IMR-90 (cell line): ENCODE measurements around the gene IL17D. TPM values are rescaled to one million over a fixed set of nuclear protein-coding genes. Genes with fewer than 3 reads are reported as not detected.

Source experiments
- ATAC-seq: fragments of 200-7000 bp; cut with Tn5 transposase; 2 replicates; pipeline ENCODE4 v1.9.1; 2020; ENCODE audit warnings: low read depth, mild to moderate bottlenecking, moderate library complexity
- BruUV-seq: library from RNA; stranded (reverse); fragments of 400-500 nt; replicated peaks from 2 replicates; lab custom pipeline; 2021; lab: Mats Ljungman, UMichigan
- CTCF ChIA-PET: fragments of 300-600 bp; formaldehyde crosslinking; extraction: SDS; loops from one replicate; lab custom pipeline; 2021; ENCODE audit warnings: antibody characterized with exemption; lab: Yijun Ruan, JAX
- POLR2A ChIA-PET: fragments of 300-600 bp; sonication (Branson Sonifier 250); formaldehyde crosslinking; loops from one replicate; lab custom pipeline; 2022; ENCODE audit warnings: antibody characterized with exemption; ENCODE audit not compliant: unreplicated experiment; lab: Charles Lee
- DNase-seq: peaks from one replicate; pipeline ENCODE4 v3.0.0; 2013
- H2AFZ ChIP-seq: replicated peaks from 2 replicates; pipeline ENCODE3; 2013; ENCODE audit warnings: low read length, mild to moderate bottlenecking; ENCODE audit not compliant: poor library complexity
- H2AK5ac ChIP-seq: 2 replicates; pipeline ENCODE4 v1.6.1; 2013; ENCODE audit warnings: low read depth, low read length, inconsistent platforms
- H2AK9ac ChIP-seq: replicated peaks from 2 replicates; pipeline ENCODE3; 2013; ENCODE audit warnings: mild to moderate bottlenecking, low read depth, low read length, moderate library complexity; ENCODE audit not compliant: poor library complexity
- H2BK120ac ChIP-seq: 2 replicates; pipeline ENCODE4 v1.6.1; 2013; ENCODE audit warnings: low read depth, low read length, inconsistent platforms
- H2BK15ac ChIP-seq: 3 replicates; pipeline ENCODE4 v1.6.1; 2013; ENCODE audit warnings: low read depth, low read length, inconsistent platforms
- H2BK20ac ChIP-seq: 2 replicates; pipeline ENCODE4 v1.6.1; 2013; ENCODE audit warnings: low read depth, mild to moderate bottlenecking, inconsistent platforms, low read length, moderate library complexity
- H2BK5ac ChIP-seq: 2 replicates; pipeline ENCODE4 v1.6.1; 2013; ENCODE audit warnings: mild to moderate bottlenecking, low read depth, low read length, inconsistent platforms; ENCODE audit not compliant: poor library complexity, severe bottlenecking
- H3K14ac ChIP-seq: replicated peaks from 2 replicates; pipeline ENCODE4 v1.6.1; 2013; ENCODE audit warnings: low read depth, low read length, inconsistent platforms
- H3K18ac ChIP-seq: 2 replicates; pipeline ENCODE4 v1.6.1; 2013; ENCODE audit warnings: low read depth, low read length, control low read depth
- H3K23ac ChIP-seq: 2 replicates; pipeline ENCODE4 v1.6.1; 2013; ENCODE audit warnings: low read depth, low read length, inconsistent platforms
- H3K27ac ChIP-seq: 2 replicates; pipeline ENCODE4 v1.5.1; 2013; ENCODE audit warnings: mild to moderate bottlenecking, control low read depth, low read length; ENCODE audit not compliant: insufficient read depth
- H3K27me3 ChIP-seq: 2 replicates; pipeline ENCODE4 v1.6.1; 2013; ENCODE audit warnings: low read length; ENCODE audit not compliant: control insufficient read depth, insufficient read depth
- H3K36me3 ChIP-seq: 2 replicates; pipeline ENCODE4 v1.6.1; 2013; ENCODE audit warnings: low read length, mixed read lengths; ENCODE audit not compliant: control insufficient read depth, insufficient read depth
- H3K4ac ChIP-seq: 2 replicates; pipeline ENCODE4 v1.6.1; 2013; ENCODE audit warnings: low read depth, low read length, inconsistent platforms
- H3K4me1 ChIP-seq: 2 replicates; pipeline ENCODE4 v1.6.1; 2013; ENCODE audit warnings: low read length, mixed read lengths; ENCODE audit not compliant: control insufficient read depth, insufficient read depth
- H3K4me2 ChIP-seq: 2 replicates; pipeline ENCODE4 v1.6.1; 2013; ENCODE audit warnings: low read depth, mild to moderate bottlenecking, control low read depth, low read length, moderate library complexity
- H3K4me3 ChIP-seq: 2 replicates; pipeline ENCODE4 v1.5.1; 2013; ENCODE audit warnings: low read depth, mild to moderate bottlenecking, control low read depth, low read length, moderate library complexity; ENCODE audit not compliant: insufficient read depth
- H3K56ac ChIP-seq: 2 replicates; pipeline ENCODE4 v1.6.1; 2013; ENCODE audit warnings: low read length, inconsistent platforms; ENCODE audit not compliant: insufficient read depth; ENCODE audit errors: extremely low read depth
- H3K79me1 ChIP-seq, 2 experiments: 2 replicates each; pipeline ENCODE4 v1.6.1; 2013; ENCODE audit warnings: low read length in 2 of 2, inconsistent platforms in 1 of 2, low read depth in 1 of 2
- H3K9ac ChIP-seq: 2 replicates; pipeline ENCODE4 v1.6.1; 2013; ENCODE audit warnings: low read depth, low read length, control low read depth
- H3K9me1 ChIP-seq: 2 replicates; pipeline ENCODE4 v1.6.1; 2013; ENCODE audit warnings: low read length, inconsistent platforms; ENCODE audit not compliant: insufficient read depth
- H3K9me3 ChIP-seq: 2 replicates; pipeline ENCODE4 v1.6.1; 2013; ENCODE audit warnings: low read length; ENCODE audit not compliant: control insufficient read depth, insufficient read depth
- H4K20me1 ChIP-seq: 2 replicates; pipeline ENCODE4 v1.6.1; 2013; ENCODE audit warnings: low read length, inconsistent platforms; ENCODE audit not compliant: insufficient read depth
- H4K5ac ChIP-seq: 2 replicates; pipeline ENCODE4 v1.6.1; 2013; ENCODE audit warnings: mild to moderate bottlenecking, low read depth, low read length, control low read depth
- H4K8ac ChIP-seq, 2 experiments: 2 replicates each; pipeline ENCODE4 v1.6.1; 2013; ENCODE audit warnings: low read depth in 2 of 2, low read length in 2 of 2, control low read depth in 1 of 2, inconsistent platforms in 1 of 2
- H4K91ac ChIP-seq: 2 replicates; pipeline ENCODE4 v1.6.1; 2013; ENCODE audit warnings: low read depth, low read length, inconsistent platforms; ENCODE audit not compliant: insufficient read depth
- CHD1 ChIP-seq: IDR thresholded peaks from 2 replicates; pipeline ENCODE4 v1.6.1; 2012; ENCODE audit warnings: low read depth, low read length, improper control_type of control experiment
- MAZ ChIP-seq: IDR thresholded peaks from 2 replicates; pipeline ENCODE4 v1.6.1; 2012; ENCODE audit warnings: low read depth, mild to moderate bottlenecking, low read length, improper control_type of control experiment, moderate library complexity, borderline replicate concordance
- MXI1 ChIP-seq: IDR thresholded peaks from 2 replicates; pipeline ENCODE4 v1.6.1; 2012; ENCODE audit warnings: low read depth, mild to moderate bottlenecking, low read length, moderate library complexity, borderline replicate concordance
- NFE2L2 ChIP-seq: fragments of 150-350 bp; IDR thresholded peaks from 2 replicates; pipeline ENCODE4 v1.6.1; 2016; ENCODE audit warnings: low read depth, mild to moderate bottlenecking, low read length
- RAD21 ChIP-seq: IDR thresholded peaks from 2 replicates; pipeline ENCODE4 v1.6.1; 2012; ENCODE audit warnings: low read length, improper control_type of control experiment
- RFX5 ChIP-seq: IDR thresholded peaks from 2 replicates; pipeline ENCODE4 v1.8.0; 2012; ENCODE audit warnings: low read depth, mild to moderate bottlenecking, low read length, moderate library complexity
- SMC3 ChIP-seq: fragments of 150-350 bp; IDR thresholded peaks from 2 replicates; pipeline ENCODE4 v1.6.1; 2016; ENCODE audit warnings: low read depth, mild to moderate bottlenecking, antibody characterized with exemption, low read length, moderate library complexity
- WGBS, 2 experiments: methylation state at CpG; one replicate each; pipeline versions ENCODE4 v1.1.5 to v1.1.7; 2013; ENCODE audit warnings: missing lambda C conversion rate in 2 of 2; ENCODE audit not compliant: insufficient read length in 1 of 2; ENCODE audit errors: extremely low coverage in 2 of 2; 5-methylcytosine and 5-hydroxymethylcytosine counted together
- dilution Hi-C: fragments of 300-500 bp; cut with HindIII; formaldehyde crosslinking; loops from one replicate; pipeline ENCODE4 v1.14.3; 2018; ENCODE audit warnings: low sequenced_read_pairs; ENCODE audit not compliant: unreplicated experiment
- in situ Hi-C: fragments of 300-500 bp; cut with MboI; formaldehyde crosslinking; loops from 3 replicates; pipeline ENCODE4 v1.14.3; 2019; ENCODE audit warnings: low sequenced_read_pairs, inconsistent platforms, mixed read lengths
- intact Hi-C: fragments of 100-400 bp; cut with micrococcal nuclease; formaldehyde crosslinking; loops from 2 replicates; pipeline ENCODE4 v1.10.0; 2022
- polyA plus RNA-seq, 3 experiments: library from polyadenylated mRNA; depleted of rRNA; stranded (reverse); fragments of >200 nt; gene quantifications; 2 replicates each; pipeline ENCODE4 v1.2.3, GENCODE V29; 2012; ENCODE audit warnings: low replicate concordance in 1 of 3
- total RNA-seq: library from RNA; depleted of rRNA; stranded (reverse); fragments of >200 nt; gene quantifications from 2 replicates; pipeline ENCODE4 v1.2.3, GENCODE V29; 2012
- TF ChIP-seq, protein P1 (sequence below): conservative IDR thresholded peaks from 2 replicates; pipeline ENCODE4 v1.5.1; 2012; ENCODE audit warnings: mild to moderate bottlenecking, low read depth, low read length, improper control_type of control experiment
- TF ChIP-seq, protein P2 (sequence below): fragments of 150-350 bp; IDR thresholded peaks from 2 replicates; pipeline ENCODE4 v1.6.1; 2016; ENCODE audit warnings: low read depth, mild to moderate bottlenecking, low read length, moderate library complexity, borderline replicate concordance

IL17D gene
- total and polyA plus RNA-seq, 2 of the 4 experiments (the other 2 are of a cell fraction) = 0.72 to 1.4 TPM

- POLR2A ChIA-PET = no interaction called here
Measured at GRCh38 chr13:20696073-20696472, 7.4 kb upstream of the IL17D start.

More at GRCh38 chr13:20696073-20696472, 7.4 kb upstream of the IL17D start:
- Histone ChIP-seq H3K4me2 (no peak overlapping the region), H2AK9ac (no peak overlapping the region), H3K18ac (no peak overlapping the region), H2BK5ac (no peak overlapping the region), H2BK120ac (no peak overlapping the region), H2BK15ac (no peak overlapping the region), H4K20me1 (no peaks in the 10 kb centered on the region), H2AK5ac (no peak overlapping the region), H3K56ac (no peak overlapping the region), H4K91ac (no peak overlapping the region), H2AFZ (no peak overlapping the region), H4K8ac (no peak overlapping the region), H4K5ac (no peak overlapping the region), H3K14ac (no peak overlapping the region), H3K27me3 (no peaks in the 10 kb centered on the region), H3K9me3 (no peaks in the 10 kb centered on the region), H3K36me3 (no peaks in the 10 kb centered on the region), H2BK20ac (no peak overlapping the region), H3K4me3 (no peak overlapping the region), H3K9ac (no peak overlapping the region), H3K27ac (no peak overlapping the region), H3K9me1 (peaks cover 4% of the 10 kb centered on the region; the same call in 1 of the 2 replicates), H3K4ac (no peak overlapping the region), H3K4me1 (peaks cover 2% of the 10 kb centered on the region; the same call in 1 of the 2 replicates), H3K79me1 (no peaks in the 10 kb centered on the region), H3K23ac (no peak overlapping the region)
- WGBS, 2 experiments = no CpG with 5 or more reads among the region's 4 CpGs
- in situ Hi-C loops = no loop called here
- DNase-seq (no peak), ATAC-seq (no peak)
- dilution Hi-C loops = no loop called here
- intact Hi-C loops = no loop called here
- TF ChIP-seq NFE2L2 (no peak), SMC3 (no peak), RFX5 (no peak), CHD1 (no peak), RAD21 (no peak), MAZ (no peak), MXI1 (no peak)
- TF ChIP-seq, protein P1, sequence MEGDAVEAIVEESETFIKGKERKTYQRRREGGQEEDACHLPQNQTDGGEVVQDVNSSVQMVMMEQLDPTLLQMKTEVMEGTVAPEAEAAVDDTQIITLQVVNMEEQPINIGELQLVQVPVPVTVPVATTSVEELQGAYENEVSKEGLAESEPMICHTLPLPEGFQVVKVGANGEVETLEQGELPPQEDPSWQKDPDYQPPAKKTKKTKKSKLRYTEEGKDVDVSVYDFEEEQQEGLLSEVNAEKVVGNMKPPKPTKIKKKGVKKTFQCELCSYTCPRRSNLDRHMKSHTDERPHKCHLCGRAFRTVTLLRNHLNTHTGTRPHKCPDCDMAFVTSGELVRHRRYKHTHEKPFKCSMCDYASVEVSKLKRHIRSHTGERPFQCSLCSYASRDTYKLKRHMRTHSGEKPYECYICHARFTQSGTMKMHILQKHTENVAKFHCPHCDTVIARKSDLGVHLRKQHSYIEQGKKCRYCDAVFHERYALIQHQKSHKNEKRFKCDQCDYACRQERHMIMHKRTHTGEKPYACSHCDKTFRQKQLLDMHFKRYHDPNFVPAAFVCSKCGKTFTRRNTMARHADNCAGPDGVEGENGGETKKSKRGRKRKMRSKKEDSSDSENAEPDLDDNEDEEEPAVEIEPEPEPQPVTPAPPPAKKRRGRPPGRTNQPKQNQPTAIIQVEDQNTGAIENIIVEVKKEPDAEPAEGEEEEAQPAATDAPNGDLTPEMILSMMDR = no peak
- TF ChIP-seq, protein P2, sequence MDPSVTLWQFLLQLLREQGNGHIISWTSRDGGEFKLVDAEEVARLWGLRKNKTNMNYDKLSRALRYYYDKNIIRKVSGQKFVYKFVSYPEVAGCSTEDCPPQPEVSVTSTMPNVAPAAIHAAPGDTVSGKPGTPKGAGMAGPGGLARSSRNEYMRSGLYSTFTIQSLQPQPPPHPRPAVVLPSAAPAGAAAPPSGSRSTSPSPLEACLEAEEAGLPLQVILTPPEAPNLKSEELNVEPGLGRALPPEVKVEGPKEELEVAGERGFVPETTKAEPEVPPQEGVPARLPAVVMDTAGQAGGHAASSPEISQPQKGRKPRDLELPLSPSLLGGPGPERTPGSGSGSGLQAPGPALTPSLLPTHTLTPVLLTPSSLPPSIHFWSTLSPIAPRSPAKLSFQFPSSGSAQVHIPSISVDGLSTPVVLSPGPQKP = no peak
- no TSS peak for BruUV-seq
- CTCF ChIA-PET = no interaction called here
